RWPE1 (cell line): ENCODE measurements around the gene RAP1GAP.

ENCODE experiments used
- CTCF ChIA-PET: fragments of 350-600 bp; sonication (Branson Sonifier 250); formaldehyde crosslinking; extraction: SDS; loops from one replicate; lab custom pipeline; 2021; lab: Yijun Ruan, JAX
- POLR2A ChIA-PET: fragments of 400-600 bp; formaldehyde crosslinking; extraction: SDS; loops from one replicate; lab custom pipeline; 2020; ENCODE audit warnings: antibody characterized with exemption; ENCODE audit not compliant: low non-redundant PET; lab: Yijun Ruan, JAX
- DNase-seq: peaks from one replicate; pipeline ENCODE4 v3.0.0; 2012; ENCODE audit warnings: low spot score
- H3K27ac ChIP-seq: fragments of 450-650 bp; 2 replicates; pipeline ENCODE4 v1.5.1; 2017
- TF ChIP-seq, protein P1 (sequence below): fragments of 450-650 bp; conservative IDR thresholded peaks from 2 replicates; pipeline ENCODE4 v1.5.1; 2017; ENCODE audit warnings: low read depth, mild to moderate bottlenecking

Gene RAP1GAP

GRCh38 chr1:21587602-21587953 lies 81.6 kb downstream of the RAP1GAP start:
- CTCF ChIA-PET, result interaction anchor here (0.6 to 0.8 kb wide), 2 partner anchors 18 to 49 kb away, joined by 3 to 4 read pairs; no protein-coding TSS in a partner anchor
- TF ChIP-seq, protein P1, sequence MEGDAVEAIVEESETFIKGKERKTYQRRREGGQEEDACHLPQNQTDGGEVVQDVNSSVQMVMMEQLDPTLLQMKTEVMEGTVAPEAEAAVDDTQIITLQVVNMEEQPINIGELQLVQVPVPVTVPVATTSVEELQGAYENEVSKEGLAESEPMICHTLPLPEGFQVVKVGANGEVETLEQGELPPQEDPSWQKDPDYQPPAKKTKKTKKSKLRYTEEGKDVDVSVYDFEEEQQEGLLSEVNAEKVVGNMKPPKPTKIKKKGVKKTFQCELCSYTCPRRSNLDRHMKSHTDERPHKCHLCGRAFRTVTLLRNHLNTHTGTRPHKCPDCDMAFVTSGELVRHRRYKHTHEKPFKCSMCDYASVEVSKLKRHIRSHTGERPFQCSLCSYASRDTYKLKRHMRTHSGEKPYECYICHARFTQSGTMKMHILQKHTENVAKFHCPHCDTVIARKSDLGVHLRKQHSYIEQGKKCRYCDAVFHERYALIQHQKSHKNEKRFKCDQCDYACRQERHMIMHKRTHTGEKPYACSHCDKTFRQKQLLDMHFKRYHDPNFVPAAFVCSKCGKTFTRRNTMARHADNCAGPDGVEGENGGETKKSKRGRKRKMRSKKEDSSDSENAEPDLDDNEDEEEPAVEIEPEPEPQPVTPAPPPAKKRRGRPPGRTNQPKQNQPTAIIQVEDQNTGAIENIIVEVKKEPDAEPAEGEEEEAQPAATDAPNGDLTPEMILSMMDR, result no peak
- POLR2A ChIA-PET, result no interaction called here
- peak overlapping the region; percentile 33; the same call in 1 of the 2 replicates for H3K27ac ChIP-seq
- no peak for DNase-seq

DNA sequence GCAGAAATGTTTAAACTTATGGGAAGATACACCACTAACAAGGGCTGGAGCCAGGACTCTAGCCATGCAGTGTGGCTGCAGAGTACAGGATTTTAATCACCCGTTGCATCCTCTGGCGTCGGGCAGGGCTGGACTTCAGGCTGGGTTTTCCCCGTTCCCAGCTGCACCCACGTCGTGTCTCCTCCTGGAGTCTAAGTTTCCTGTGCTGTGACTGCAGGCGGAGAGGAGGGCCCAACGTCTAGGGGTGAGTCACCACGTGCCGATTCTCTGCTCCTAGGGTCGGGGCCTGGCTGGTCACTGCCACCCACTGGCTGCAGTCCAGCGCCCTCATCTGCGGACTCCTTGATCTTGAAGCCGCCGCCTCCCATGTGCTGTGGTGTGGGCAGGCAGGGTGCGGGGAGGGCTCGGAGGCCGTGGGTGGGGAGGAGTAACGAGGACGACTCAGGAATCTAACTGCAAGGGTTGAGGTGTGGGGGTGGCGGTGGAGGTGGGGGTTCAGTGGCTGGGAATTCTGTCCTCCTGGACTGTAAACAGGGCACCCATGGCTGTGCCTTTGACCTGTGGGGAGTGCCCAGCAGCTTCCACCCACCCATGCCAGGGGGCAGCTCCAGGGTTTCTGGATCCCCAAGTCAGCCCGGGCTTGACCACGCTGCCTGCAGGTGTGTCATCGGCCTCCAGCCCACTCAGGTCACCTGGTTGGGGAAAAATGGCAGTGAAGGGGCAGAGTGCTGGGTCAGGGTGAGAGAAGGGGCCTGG lies 82.1 kb downstream of the RAP1GAP start:
- ChIA-PET POLR2A (no interaction called here), CTCF (interaction anchor here (0.6 to 0.8 kb wide), 2 partner anchors 19 to 48 kb away, joined by 3 to 4 read pairs; no protein-coding TSS in a partner anchor)
- TF ChIP-seq, protein P1, result no peak
- H3K27ac ChIP-seq, result peak overlapping the region; percentile 33
- peak; percentile 87 for DNase-seq

GRCh38 chr1:21586222-21586621 lies 82.9 kb downstream of the RAP1GAP start:
- peak overlapping the region; percentile 33 for H3K27ac ChIP-seq
- DNase-seq, result no peak
- CTCF ChIA-PET, result no interaction called here
- TF ChIP-seq, protein P1, result no peak
- POLR2A ChIA-PET, result no interaction called here

- POLR2A ChIA-PET, result no interaction called here
- TF ChIP-seq, protein P1, result no peak
- CTCF ChIA-PET, result no interaction called here
- DNase-seq, result no peak
- no peak overlapping the region for H3K27ac ChIP-seq
These were observed 84.1 kb downstream of the RAP1GAP start for GRCh38 chr1:21585037-21585436.

DNA sequence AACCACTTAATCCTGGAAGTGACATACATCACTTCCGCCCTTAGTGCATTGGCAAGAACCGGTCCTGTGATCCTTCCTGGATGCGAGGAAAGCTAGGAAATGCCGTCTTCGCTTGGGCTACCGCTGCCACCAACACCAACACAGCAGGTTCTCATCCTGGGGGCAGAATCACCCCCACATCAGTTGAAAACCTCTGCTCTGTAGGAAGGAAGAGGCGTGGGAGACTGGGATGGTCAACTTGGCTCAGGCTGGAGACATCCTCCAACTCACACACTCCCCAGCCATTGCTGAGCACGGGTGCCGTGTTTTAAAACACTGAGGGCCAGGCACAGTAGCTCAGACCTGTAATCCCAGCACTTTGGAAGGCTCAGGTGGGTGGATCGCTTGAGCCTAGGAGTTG lies 85.1 kb downstream of the RAP1GAP start:
- no peak overlapping the region for H3K27ac ChIP-seq
- CTCF ChIA-PET, result no interaction called here
- no peak for DNase-seq
- POLR2A ChIA-PET, result no interaction called here
- TF ChIP-seq, protein P1, result no peak

DNA sequence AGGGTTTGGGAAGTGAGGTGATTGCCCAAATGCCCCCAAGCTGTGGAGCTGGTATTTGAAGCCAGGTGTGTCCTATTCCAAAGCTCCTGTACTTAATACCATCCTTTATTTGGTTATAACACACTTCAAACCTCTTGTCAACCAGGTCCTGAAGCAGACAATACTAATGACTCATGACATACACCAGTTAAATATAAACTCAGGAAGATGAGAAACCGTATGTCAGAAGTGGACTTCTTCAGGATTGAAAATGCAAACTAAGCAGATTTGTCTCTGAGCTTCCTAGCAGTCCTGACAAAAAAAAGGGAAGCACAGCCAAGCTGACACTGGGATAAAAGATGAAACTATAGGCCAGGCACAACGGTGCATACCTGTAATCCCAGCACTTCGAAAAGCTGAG lies 89.4 kb downstream of the RAP1GAP start:
- TF ChIP-seq, protein P1, result no peak
- no peak for DNase-seq
- no peak overlapping the region for H3K27ac ChIP-seq
- CTCF ChIA-PET, result interaction anchor here (0.6 to 0.7 kb wide), 3 partner anchors 19 to 441 kb away, joined by 3 to 4 read pairs (median 3); no protein-coding TSS in a partner anchor
- POLR2A ChIA-PET, result no interaction called here
